Stimulated activated CD4-positive, alpha-beta T cell treated with anti-CD3 and anti-CD28 coated beads, Interleukin-4, amount 100 ng/mL, for 24 hours (primary cell): ENCODE measurements around the gene YDJC.
A peak's percentile ranks its signal among the peaks of the same experiment; 100 is the strongest.
"Not testable (repeated sequence)": the region's sequence is repeated elsewhere in the genome, so short reads cannot be mapped to it uniquely, and the experiment has no call there.

Experiments
- DNase-seq: peaks from one replicate; pipeline ENCODE4 v3.0.0-alpha.2; 2020

YDJC gene

GRCh38 chr22:21651521-21652009 is 21.7 kb upstream of the YDJC start:
- no peak for DNase-seq

- DNase-seq: no peak
Observed at GRCh38 chr22:21650823-21651520, 21.1 kb upstream of the YDJC start.

- DNase-seq: no peak
Observed at GRCh38 chr22:21650280-21650679, 20.5 kb upstream of the YDJC start.

DNA sequence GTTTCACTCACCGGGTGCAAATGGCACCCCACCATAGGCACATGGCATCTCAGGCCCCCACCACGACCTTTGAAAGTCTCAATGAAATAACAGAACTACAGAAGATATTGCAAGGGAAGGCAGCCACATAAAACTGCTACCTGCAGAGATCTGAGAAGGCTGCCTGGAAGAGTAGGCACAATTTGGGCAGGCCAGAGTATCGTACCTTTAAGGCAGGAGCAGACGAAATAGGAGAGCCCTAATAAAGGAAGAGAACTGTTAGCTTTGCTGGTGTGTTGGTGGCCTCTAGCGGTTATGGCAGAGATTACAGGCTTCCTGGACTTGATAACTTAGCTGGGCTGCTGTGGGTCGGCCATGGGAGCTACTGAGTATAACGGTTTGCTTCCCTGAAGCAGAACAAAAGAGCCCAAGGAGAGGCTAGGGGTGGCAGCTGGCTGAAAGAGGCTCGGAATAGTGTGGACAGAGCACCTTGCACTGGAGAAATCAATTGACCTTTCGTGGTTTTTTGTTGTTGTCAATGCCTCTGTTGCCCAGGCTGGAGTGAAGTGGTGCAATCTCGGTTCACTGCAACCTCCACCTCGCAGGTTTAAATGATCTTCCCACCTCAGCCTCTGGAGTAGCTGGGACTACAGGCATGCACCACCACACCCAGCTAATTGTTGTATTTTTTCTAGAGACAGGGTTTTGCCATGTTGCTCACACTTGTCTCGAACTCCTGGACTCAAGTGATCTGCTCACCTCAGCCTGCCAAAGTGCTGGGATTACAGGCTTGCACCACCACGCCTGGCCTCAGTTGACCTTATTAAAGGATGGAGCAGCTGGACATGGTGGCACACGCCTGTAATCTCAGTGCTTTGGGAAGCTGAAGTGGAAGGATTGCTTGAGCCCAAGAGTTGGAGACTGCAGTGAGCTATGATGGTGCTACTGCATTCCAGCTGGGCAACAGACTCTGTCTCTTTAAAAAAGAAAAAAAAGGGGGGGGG is 17.1 kb upstream of the YDJC start:
- DNase-seq: peak; percentile 82

DNA sequence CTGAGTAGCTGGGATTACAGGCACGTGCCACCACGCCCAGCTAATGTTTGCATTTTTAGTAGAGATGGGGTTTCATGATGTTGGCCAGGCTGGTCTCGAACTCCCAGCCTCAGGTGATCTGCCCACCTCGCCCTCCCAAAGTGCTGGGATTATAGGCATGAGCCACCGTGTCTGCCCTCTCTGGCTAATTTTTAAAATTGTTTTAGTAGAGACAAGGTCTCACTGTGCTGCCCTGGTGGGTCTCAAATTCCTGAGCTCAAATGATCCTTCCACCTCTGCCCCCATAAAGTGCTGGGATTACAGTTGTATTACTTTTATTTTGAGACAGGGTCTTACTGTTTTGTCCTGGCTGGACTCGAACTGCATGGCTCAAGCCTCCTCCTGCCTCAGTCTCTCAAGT is 15.7 kb upstream of the YDJC start:
- DNase-seq: not testable (repeated sequence)

DNA sequence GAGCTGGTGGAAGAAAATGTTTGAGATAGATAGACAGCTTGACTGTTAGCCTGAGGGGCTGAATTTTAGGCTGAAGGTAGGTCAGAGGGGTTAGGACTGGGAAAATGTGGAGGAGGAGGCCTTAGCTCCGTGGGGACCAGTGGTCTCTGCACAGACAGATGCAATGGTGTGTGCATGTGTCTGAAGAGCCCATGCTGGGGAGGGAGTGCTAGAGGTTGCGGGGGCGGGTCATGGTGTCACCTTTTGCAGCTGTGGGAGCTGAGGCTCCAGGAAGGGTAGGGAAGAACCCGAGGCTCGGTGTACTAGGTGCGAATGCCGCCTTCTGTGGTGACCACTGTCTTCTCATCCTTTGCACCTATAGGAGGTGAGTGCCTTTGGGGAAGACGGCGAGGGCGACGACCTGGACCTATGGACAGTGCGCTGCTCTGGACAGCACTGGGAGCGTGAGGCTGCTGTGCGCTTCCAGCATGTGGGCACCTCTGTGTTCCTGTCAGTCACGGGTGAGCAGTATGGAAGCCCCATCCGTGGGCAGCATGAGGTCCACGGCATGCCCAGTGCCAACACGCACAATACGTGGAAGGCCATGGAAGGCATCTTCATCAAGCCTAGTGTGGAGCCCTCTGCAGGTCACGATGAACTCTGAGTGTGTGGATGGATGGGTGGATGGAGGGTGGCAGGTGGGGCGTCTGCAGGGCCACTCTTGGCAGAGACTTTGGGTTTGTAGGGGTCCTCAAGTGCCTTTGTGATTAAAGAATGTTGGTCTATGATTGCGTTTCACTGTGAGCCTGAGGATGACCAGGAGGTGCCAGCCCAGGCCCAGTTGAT is 13.9 kb upstream of the YDJC start:
- DNase-seq: no peak

GRCh38 chr22:21642584-21643448 is 13.0 kb upstream of the YDJC start:
- DNase-seq: peak; percentile 72

DNA sequence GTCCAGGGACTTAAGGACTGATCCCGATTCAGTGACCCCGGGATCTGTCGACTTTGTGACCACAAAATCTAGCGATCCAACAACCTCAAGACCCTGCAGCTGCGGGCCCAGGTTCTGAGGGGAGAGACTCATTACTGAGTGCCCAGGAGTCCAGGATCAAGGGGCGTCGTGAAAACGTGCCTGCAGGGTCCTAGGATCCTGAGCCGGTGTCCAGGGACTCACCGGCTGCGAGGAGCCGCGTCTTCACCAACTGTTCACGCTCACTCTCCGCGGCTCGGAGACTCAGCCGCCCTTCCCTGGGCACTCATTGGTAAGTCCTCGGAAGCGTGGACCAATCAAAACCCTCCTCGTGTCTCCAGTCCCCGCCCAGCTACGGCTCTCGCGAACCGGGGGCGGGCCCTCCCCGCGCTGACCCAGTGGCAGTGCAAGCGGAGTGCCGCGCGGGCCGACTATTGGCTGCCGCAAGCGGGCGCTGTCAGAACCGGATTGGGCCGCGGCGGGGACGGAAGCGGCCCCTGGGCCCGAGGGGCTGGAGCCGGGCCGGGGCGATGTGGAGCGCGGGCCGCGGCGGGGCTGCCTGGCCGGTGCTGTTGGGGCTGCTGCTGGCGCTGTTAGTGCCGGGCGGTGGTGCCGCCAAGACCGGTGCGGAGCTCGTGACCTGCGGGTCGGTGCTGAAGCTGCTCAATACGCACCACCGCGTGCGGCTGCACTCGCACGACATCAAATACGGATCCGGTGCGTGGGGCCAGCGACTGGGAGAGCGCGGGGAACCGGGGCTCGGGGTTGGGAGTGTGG is 12.2 kb upstream of the YDJC start, which contains the start of gene SDF2L1:
TSS of gene SDF2L1 (plus strand) at position 514 of the 795 bp plus-strand sequence. CDS start at position 549, 35 bp downstream.
- DNase-seq: peak; percentile 98

GRCh38 chr22:21641417-21641788 is 11.6 kb upstream of the YDJC start:
- DNase-seq: no peak

- DNase-seq: no peak
Observed at GRCh38 chr22:21640810-21641209, 11.0 kb upstream of the YDJC start.

DNA sequence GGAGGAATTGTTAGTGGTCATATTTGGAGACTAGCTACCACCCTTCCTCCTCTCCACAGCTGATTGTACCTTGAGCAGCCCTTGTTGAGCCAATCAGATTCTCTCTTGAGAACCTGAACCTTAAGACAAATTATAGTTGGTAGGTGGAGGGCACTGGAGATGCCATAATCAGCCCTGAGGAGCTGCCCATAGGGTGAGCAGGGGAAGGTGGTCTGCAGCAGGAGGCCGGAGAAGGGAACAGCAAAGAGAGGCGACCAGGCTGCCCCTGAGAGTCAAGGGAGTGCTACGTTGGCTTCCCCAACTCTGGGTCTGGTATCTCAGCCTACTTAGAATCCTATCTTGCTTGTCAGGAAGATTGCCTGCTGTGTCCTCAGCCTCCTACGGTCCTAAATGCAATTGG is 9.5 kb upstream of the YDJC start:
- no peak for DNase-seq

DNA sequence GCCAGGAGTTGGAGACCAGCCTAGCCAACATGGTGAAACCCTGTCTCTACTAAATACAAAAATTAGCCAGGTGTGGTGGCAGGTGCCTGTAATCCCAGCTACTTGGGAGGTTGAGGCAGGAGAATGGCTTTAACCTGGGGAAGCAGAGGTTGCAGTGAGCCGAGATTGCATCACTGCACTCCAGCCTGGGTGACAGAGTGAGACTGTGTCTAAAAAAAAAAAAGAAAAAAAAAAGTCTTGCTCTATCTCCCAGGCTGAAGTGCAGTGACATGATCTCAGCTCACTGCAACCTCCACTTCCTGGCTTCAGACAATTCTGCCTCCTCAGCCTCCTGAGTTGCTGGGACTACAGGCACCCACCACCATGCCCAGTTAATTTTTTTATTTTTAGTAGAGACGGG is 7.6 kb upstream of the YDJC start:
- DNase-seq: not testable (repeated sequence)

GRCh38 chr22:21636629-21637218 is 6.9 kb upstream of the YDJC start:
- DNase-seq: no peak

- DNase-seq: no peak
Observed at GRCh38 chr22:21635771-21636510, 6.1 kb upstream of the YDJC start.

- DNase-seq: no peak
Observed at GRCh38 chr22:21634844-21635243, 5.0 kb upstream of the YDJC start.

DNA sequence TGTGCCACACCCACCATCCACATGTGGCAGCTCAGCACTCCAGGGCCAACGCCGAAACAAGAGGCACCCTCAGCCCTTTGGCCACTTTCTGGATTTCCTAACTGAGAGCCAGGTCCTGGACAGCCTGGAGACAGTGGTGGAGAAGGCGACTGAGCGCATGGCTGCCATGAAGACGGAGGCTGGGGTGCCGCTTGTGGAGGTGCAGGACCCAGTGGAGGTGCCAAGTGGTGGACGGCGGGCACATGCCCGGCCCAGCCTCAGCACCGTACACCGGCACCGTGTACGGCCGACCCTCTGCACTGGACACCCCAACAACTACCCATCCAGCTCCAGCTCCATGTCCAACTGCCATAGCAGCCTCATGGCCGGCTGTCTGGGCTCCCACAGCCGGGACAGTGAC is 4.3 kb upstream of the YDJC start:
- no peak for DNase-seq

DNA sequence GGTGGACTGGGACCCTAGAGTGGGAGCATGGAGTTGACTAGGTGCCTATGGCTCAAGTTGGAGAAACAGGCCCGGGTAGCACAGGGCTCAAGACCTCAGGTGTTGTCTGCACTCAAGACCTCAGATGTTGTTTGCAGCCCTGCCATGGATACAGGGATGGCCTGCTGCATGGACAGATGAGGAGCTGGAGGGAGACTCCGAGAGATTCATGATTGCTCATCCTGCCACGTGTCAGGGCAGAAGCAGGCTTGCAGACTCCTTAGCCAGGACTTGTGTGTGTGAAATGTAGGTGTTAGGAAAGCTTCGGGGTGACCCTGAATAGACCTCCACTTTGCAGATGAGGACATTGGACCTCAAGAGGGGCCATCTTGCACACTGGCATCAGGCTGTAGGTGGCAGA is 3.7 kb upstream of the YDJC start:
- no peak for DNase-seq

DNA sequence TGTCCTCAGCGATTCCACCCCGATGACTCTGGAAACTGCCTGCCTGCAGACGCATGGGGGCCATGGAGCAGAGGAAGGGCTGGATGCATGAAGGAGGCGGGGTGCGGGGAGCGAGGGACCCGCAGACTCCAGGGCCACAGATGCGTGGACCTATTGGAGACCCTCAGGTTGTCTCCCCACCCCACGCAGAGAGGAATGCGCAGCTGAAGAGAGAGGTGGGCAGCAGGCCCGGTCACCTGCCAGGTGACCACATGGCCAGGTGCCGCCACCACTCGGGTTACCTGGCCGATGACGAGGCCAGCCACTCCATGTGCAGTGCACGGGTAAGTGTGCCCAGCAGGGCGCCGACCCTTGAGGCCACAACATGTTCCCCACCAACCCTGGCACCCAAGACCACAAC is 3.1 kb upstream of the YDJC start:
- DNase-seq: no peak

DNA sequence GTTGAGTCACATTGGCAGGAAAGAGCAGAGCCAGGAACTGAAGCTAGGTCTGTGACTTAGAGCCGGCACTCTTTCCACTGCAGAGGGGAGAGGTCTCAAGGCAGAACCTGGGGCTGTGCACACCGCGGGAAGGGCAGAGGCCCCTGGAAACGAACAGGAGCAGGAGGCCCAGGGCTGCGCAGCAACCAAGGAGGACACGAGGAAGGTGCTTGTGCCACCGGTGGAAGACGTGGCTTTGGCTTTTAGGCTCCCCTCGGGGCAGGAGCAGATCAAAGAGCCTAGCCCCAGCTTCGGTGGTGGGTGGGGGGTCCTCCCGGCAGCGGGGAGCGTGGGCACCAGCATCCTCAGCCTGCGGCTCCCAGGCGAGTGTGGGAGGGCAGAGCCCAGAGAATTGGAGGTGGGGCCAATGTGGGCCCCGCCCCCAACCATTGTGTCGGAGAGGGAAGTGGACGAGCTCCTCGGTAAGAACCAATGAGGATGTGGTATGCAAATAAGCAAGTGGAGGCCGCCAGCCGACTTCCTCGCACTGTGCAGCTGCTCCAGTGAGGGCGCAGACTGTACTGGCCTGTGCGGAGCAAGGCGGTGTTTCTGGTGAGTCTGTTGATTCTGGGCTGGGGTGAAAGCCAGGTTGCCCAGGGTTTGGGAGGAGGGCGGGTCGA is 2.5 kb upstream of the YDJC start, which contains the start of gene CCDC116:
TSS of gene CCDC116 (plus strand) at position 524 of the 659 bp plus-strand sequence. CDS start 422 bp downstream, outside the sequence.
- peak; percentile 53 for DNase-seq
